CD14-positive monocyte (primary cell): ENCODE measurements around the gene PRICKLE4. TPM values are rescaled to one million over a fixed set of nuclear protein-coding genes. Genes with fewer than 3 reads are reported as not detected.

Experiments used
- DNase-seq, 3 donors: peaks; one replicate each; pipeline ENCODE4 v3.0.0-alpha.2; 2011 to 2022
- H2AFZ ChIP-seq: 2 replicates; pipeline ENCODE4 v1.6.0; 2012; ENCODE audit warnings: mild to moderate bottlenecking, low read depth, low read length, inconsistent platforms; ENCODE audit not compliant: insufficient read depth, poor library complexity, severe bottlenecking
- H3K27ac ChIP-seq, 2 donors: 1 replicate in 1 of 2; 2 replicates in 1 of 2; pipeline ENCODE4 v1.5.1; 2012 to 2013; ENCODE audit warnings: low read length in 2 of 2, control low read depth in 1 of 2, inconsistent platforms in 1 of 2, low read depth in 1 of 2, mild to moderate bottlenecking in 1 of 2
- H3K27me3 ChIP-seq, 2 donors: one replicate each; pipeline versions ENCODE4 v1.6.0 to v1.6.1; 2011 to 2013; ENCODE audit warnings: low read length in 2 of 2; ENCODE audit not compliant: control insufficient read depth in 2 of 2, insufficient read depth in 2 of 2
- H3K36me3 ChIP-seq, 2 donors: replicated peaks in 1 of 2; 1 replicate in 1 of 2; 2 replicates in 1 of 2; pipeline versions ENCODE4 v1.5.1 to v1.6.1; 2012 to 2013; ENCODE audit warnings: low read length in 2 of 2, control low read depth in 1 of 2, inconsistent platforms in 1 of 2, mild to moderate bottlenecking in 1 of 2; ENCODE audit not compliant: insufficient read depth in 2 of 2, control insufficient read depth in 1 of 2
- H3K4me1 ChIP-seq, 2 donors: 1 replicate in 1 of 2; 2 replicates in 1 of 2; pipeline versions ENCODE4 v1.5.1 to v1.6.1; 2012 to 2013; ENCODE audit warnings: low read length in 2 of 2, control low read depth in 1 of 2, inconsistent platforms in 1 of 2, mild to moderate bottlenecking in 1 of 2, moderate library complexity in 1 of 2; ENCODE audit not compliant: insufficient read depth in 2 of 2, control insufficient read depth in 1 of 2
- H3K4me2 ChIP-seq: replicated peaks from 2 replicates; pipeline ENCODE3; 2012; ENCODE audit warnings: low read length, moderate library complexity, mild to moderate bottlenecking; ENCODE audit not compliant: poor library complexity, severe bottlenecking; ENCODE audit errors: extremely low read depth
- H3K4me3 ChIP-seq, 3 experiments: fragments of 200-600 bp in 1 of 3; sonication (generic) in 1 of 3; replicated peaks in 1 of 3; 1 replicate in 2 of 3; 2 replicates in 1 of 3; pipeline ENCODE4 v1.5.1; 2011 to 2013; ENCODE audit warnings: low read length in 3 of 3, mild to moderate bottlenecking in 3 of 3, control low read depth in 2 of 3, low read depth in 2 of 3, inconsistent platforms in 1 of 3, moderate library complexity in 1 of 3
- H3K79me2 ChIP-seq: 2 replicates; pipeline ENCODE4 v1.6.0; 2012; ENCODE audit warnings: mild to moderate bottlenecking, control low read depth, inconsistent platforms, low read length, moderate library complexity; ENCODE audit not compliant: insufficient read depth
- H3K9ac ChIP-seq: 2 replicates; pipeline ENCODE4 v1.6.0; 2017; ENCODE audit warnings: low read length, mild to moderate bottlenecking; ENCODE audit not compliant: insufficient read depth, poor library complexity, severe bottlenecking
- H3K9me3 ChIP-seq, 2 donors: replicated peaks in 1 of 2; 1 replicate in 1 of 2; 2 replicates in 1 of 2; pipeline versions ENCODE4 v1.5.1 to v1.6.1; 2012 to 2013; ENCODE audit warnings: low read length in 2 of 2, control low read depth in 1 of 2; ENCODE audit not compliant: control insufficient read depth in 1 of 2, insufficient read depth in 1 of 2
- H4K20me1 ChIP-seq: 2 replicates; pipeline ENCODE4 v1.6.0; 2012; ENCODE audit warnings: mild to moderate bottlenecking, low read length, control low read depth, moderate library complexity; ENCODE audit not compliant: insufficient read depth
- H3K27ac Mint-ChIP-seq, 7 donors: one replicate each; pipeline ENCODE4 v1.8.0; 2020; ENCODE audit warnings: mild to moderate bottlenecking in 7 of 7, mixed read lengths in 7 of 7, moderate library complexity in 6 of 7, inconsistent platforms in 2 of 7
- H3K27me3 Mint-ChIP-seq, 3 donors: one replicate each; pipeline ENCODE4 v1.8.0; 2021 to 2022; ENCODE audit warnings: low read depth in 3 of 3, mild to moderate bottlenecking in 3 of 3, mixed read lengths in 3 of 3, moderate library complexity in 3 of 3, inconsistent platforms in 1 of 3
- H3K36me3 Mint-ChIP-seq, 2 donors: one replicate each; pipeline ENCODE4 v1.8.0; 2020; ENCODE audit warnings: mixed read lengths in 2 of 2, inconsistent platforms in 1 of 2, mild to moderate bottlenecking in 1 of 2
- H3K4me1 Mint-ChIP-seq: one replicate; pipeline ENCODE4 v1.8.0; 2020; ENCODE audit warnings: mild to moderate bottlenecking, mixed read lengths
- H3K4me3 Mint-ChIP-seq, 2 donors: one replicate each; pipeline ENCODE4 v1.8.0; 2020; ENCODE audit warnings: mild to moderate bottlenecking in 2 of 2, mixed read lengths in 2 of 2, moderate library complexity in 1 of 2
- H3K9me3 Mint-ChIP-seq, 7 donors: one replicate each; pipeline ENCODE4 v1.8.0; 2020 to 2022; ENCODE audit warnings: mixed read lengths in 7 of 7, mild to moderate bottlenecking in 6 of 7, moderate library complexity in 6 of 7, inconsistent platforms in 2 of 7
- WGBS: methylation state at CpG from one replicate; pipeline ENCODE4 v1.1.5; 2013; ENCODE audit warnings: missing lambda C conversion rate; ENCODE audit not compliant: insufficient coverage; 5-methylcytosine and 5-hydroxymethylcytosine counted together
- intact Hi-C, 2 donors: fragments of 100-400 bp; cut with micrococcal nuclease; formaldehyde crosslinking; loops; one replicate each; pipeline versions ENCODE4 v1.15.0 to v1.15.1; 2023
- polyA plus RNA-seq, 3 donors: library from polyadenylated mRNA; depleted of rRNA in 1 of 3; unstranded in 2 of 3; stranded (reverse) in 1 of 3; fragments of 300-500 nt in 2 of 3; fragments of >200 nt in 1 of 3; fragmentation: Illumina TruSeq in 2 of 3; gene quantifications; 1 replicate in 2 of 3; 2 replicates in 1 of 3; pipeline ENCODE4 v1.2.3, GENCODE V29; 2012 to 2021
- TF ChIP-seq, protein P1 (sequence below): fragments of 200-600 bp; IDR thresholded peaks from one replicate; pipeline ENCODE4 v1.8.0; 2022; ENCODE audit warnings: antibody characterized with exemption, mild to moderate bottlenecking

PRICKLE4 gene
- polyA plus RNA-seq, 3 donors, result 0.88 TPM; not detected in 2

DNA sequence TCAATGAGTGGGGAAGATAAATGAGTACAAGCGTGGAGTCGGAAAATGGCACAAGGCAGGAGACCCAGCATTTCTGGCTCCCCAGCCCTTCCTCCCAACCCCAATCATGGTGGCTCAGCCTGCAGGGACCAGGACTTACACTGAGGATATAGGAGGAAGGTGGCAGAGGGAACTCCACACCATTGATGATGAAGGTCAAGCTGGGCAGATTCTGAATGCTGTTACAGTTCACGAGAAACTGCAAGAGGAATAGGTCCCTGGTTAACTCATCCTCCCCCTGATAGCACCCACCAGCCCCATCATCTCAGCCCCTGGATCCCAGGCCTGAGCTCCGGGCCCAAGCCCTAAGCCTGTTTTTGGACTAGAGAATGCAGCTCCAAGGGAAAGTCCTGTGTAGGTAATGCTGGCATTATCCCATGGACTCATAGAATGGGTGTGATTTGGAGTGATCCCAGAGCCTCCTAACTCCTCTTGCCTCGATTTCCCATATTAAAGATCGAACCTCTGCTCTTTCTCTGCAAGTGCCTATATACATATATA lies 42.9 kb upstream of the PRICKLE4 start:
- Mint-ChIP-seq H3K9me3 (peaks cover 0 to 1% (median 0%) of the 10 kb centered on the region in 7 donors), H3K27ac (no peak overlapping the region), H3K36me3 (peaks cover under 1% of the 10 kb centered on the region in 2 donors), H3K4me3 (no peak overlapping the region), H3K4me1 (peaks cover 24% of the 10 kb centered on the region), H3K27me3 (peaks cover 2 to 8% (median 2%) of the 10 kb centered on the region in 3 donors)
- Histone ChIP-seq H3K9me3 (no peaks in the 10 kb centered on the region), H3K9ac (no peak overlapping the region), H3K4me1 (peaks cover 20 to 24% of the 10 kb centered on the region in 2 donors), H4K20me1 (peaks cover 15% of the 10 kb centered on the region), H3K27me3 (no peaks in the 10 kb centered on the region), H3K4me3 (no peak overlapping the region), H3K79me2 (peaks cover 19% of the 10 kb centered on the region), H3K27ac (no peak overlapping the region), H3K4me2 (no peak overlapping the region), H3K36me3 (no peaks in the 10 kb centered on the region), H2AFZ (no peak overlapping the region)
- no peak for DNase-seq
- TF ChIP-seq, protein P1, sequence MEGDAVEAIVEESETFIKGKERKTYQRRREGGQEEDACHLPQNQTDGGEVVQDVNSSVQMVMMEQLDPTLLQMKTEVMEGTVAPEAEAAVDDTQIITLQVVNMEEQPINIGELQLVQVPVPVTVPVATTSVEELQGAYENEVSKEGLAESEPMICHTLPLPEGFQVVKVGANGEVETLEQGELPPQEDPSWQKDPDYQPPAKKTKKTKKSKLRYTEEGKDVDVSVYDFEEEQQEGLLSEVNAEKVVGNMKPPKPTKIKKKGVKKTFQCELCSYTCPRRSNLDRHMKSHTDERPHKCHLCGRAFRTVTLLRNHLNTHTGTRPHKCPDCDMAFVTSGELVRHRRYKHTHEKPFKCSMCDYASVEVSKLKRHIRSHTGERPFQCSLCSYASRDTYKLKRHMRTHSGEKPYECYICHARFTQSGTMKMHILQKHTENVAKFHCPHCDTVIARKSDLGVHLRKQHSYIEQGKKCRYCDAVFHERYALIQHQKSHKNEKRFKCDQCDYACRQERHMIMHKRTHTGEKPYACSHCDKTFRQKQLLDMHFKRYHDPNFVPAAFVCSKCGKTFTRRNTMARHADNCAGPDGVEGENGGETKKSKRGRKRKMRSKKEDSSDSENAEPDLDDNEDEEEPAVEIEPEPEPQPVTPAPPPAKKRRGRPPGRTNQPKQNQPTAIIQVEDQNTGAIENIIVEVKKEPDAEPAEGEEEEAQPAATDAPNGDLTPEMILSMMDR, result no peak
- no CpG with 5 or more reads among the region's 6 CpGs for WGBS
- intact Hi-C loops, result loop anchor here in 1 of 2 donors (5.0 to 10.0 kb wide), 3 partner anchors 35 to 663 kb away; partner anchors contain the start of genes NFYA, OARD1 and PRICKLE4

DNA sequence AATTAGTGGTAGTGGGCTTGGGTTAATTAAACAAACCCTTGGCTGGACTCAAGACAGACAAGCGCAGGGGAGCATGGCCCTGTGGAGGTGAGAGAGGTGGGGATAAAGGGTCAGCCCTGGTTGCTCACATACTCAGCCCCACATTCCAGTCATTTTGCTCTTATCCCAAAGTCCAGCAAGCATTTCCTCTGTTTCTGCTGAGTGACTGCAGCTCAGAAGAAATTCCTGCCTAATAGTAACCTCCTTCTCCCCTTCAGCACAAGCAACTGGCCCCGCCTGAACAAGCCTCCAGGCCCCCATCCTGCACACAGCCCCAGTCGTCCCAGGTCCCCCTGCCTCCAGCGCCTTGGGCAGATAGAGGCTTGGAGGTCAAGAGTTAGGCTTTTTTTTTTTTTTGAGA lies 41.5 kb upstream of the PRICKLE4 start:
- no peak overlapping the region for H2AFZ ChIP-seq
- intact Hi-C loops, result loop anchor here in 1 of 2 donors (5.0 to 10.0 kb wide), 3 partner anchors 37 to 664 kb away; partner anchors contain the start of genes NFYA, OARD1 and PRICKLE4
- peaks cover 2 to 6% (median 2%) of the 10 kb centered on the region in 3 donors for H3K27me3 Mint-ChIP-seq
- TF ChIP-seq, protein P1, result no peak
- H3K9ac ChIP-seq, result no peak overlapping the region
- peaks cover 0 to 2% (median 0%) of the 10 kb centered on the region in 7 donors for H3K9me3 Mint-ChIP-seq
- no peak for DNase-seq
- peaks cover 10% of the 10 kb centered on the region for H3K4me1 Mint-ChIP-seq
- peaks cover 5% of the 10 kb centered on the region for H3K79me2 ChIP-seq
- peaks cover 1% of the 10 kb centered on the region for H4K20me1 ChIP-seq
- no CpG with 5 or more reads among the region's 4 CpGs for WGBS
- H3K4me3 Mint-ChIP-seq, result no peak overlapping the region
- no peak overlapping the region for H3K27ac ChIP-seq
- no peaks in the 10 kb centered on the region for H3K36me3 ChIP-seq
- no peak overlapping the region for H3K4me2 ChIP-seq
- no peaks in the 10 kb centered on the region for H3K27me3 ChIP-seq
- no peaks in the 10 kb centered on the region for H3K9me3 ChIP-seq
- no peaks in the 10 kb centered on the region for H3K36me3 Mint-ChIP-seq
- no peak overlapping the region for H3K4me3 ChIP-seq
- peaks cover 8 to 10% of the 10 kb centered on the region in 2 donors for H3K4me1 ChIP-seq
- peak overlapping the region in 1 of 7 donors; percentile 55 for H3K27ac Mint-ChIP-seq
